HEK293 (cell line): ENCODE measurements around the gene AMPD3.

Experiments
- CTCF ChIA-PET: fragments of 350-600 bp; formaldehyde crosslinking; extraction: SDS; loops from one replicate; lab custom pipeline; 2021; ENCODE audit warnings: antibody characterized with exemption; lab: Yijun Ruan, JAX
- POLR2A ChIA-PET: fragments of 300-600 bp; formaldehyde crosslinking; extraction: SDS; loops from one replicate; lab custom pipeline; 2020; ENCODE audit warnings: antibody characterized with exemption, inconsistent platforms; lab: Yijun Ruan, JAX
- H3K27ac ChIP-seq: fragments of 200-500 bp; sonication (Bioruptor generic); 2 replicates; pipeline ENCODE4 v1.5.1; 2014; ENCODE audit warnings: low read depth, low read length, control low read depth, inconsistent platforms; ENCODE audit errors: extremely low read depth
- H3K36me3 ChIP-seq, 2 experiments: fragments of 200-500 bp in 1 of 2; sonication (Bioruptor generic) in 1 of 2; 1 replicate in 1 of 2; 2 replicates in 1 of 2; pipeline ENCODE4 v1.5.1; 2014 to 2017; ENCODE audit warnings: inconsistent platforms in 2 of 2, low read length in 2 of 2; ENCODE audit not compliant: control insufficient read depth in 2 of 2, insufficient read depth in 1 of 2
- H3K4me1 ChIP-seq: fragments of 200-500 bp; sonication (Bioruptor generic); 2 replicates; pipeline ENCODE4 v1.5.1; 2014; ENCODE audit warnings: mild to moderate bottlenecking, low read length, inconsistent platforms; ENCODE audit not compliant: control insufficient read depth, insufficient read depth
- H3K4me3 ChIP-seq: 2 replicates; pipeline ENCODE4 v1.5.1; 2011; ENCODE audit warnings: low read depth, mild to moderate bottlenecking, control low read depth, low read length, moderate library complexity
- H3K9me3 ChIP-seq: fragments of 200-500 bp; sonication (Bioruptor generic); 2 replicates; pipeline ENCODE4 v1.5.1; 2014; ENCODE audit warnings: low read depth, low read length, inconsistent platforms; ENCODE audit not compliant: control insufficient read depth, insufficient read depth
- EGR2 ChIP-seq: fragments of 450-650 bp; formaldehyde crosslinking; IDR thresholded peaks from 2 replicates; pipeline ENCODE4 v1.5.1; 2016; ENCODE audit warnings: low read depth, missing biosample characterization, missing genetic modification characterization
- GLIS2 ChIP-seq: fragments of 450-650 bp; formaldehyde crosslinking; IDR thresholded peaks from 2 replicates; pipeline ENCODE4 v1.5.1; 2016; ENCODE audit warnings: missing biosample characterization, missing genetic modification characterization
- TCF7L2 ChIP-seq: IDR thresholded peaks from 2 replicates; pipeline ENCODE4 v1.6.1; 2011; ENCODE audit warnings: low read depth, mild to moderate bottlenecking, inconsistent platforms, low read length, moderate library complexity, borderline replicate concordance
- YY1 ChIP-seq: fragments of 450-650 bp; formaldehyde crosslinking; IDR thresholded peaks from 2 replicates; pipeline ENCODE4 v1.5.1; 2018; ENCODE audit warnings: missing biosample characterization, missing genetic modification characterization
- ZBTB11 ChIP-seq: fragments of 450-650 bp; formaldehyde crosslinking; conservative IDR thresholded peaks from 2 replicates; pipeline ENCODE4 v1.5.1; 2016; ENCODE audit warnings: low read depth, missing biosample characterization, missing genetic modification characterization
- ZFP3 ChIP-seq: fragments of 450-650 bp; formaldehyde crosslinking; IDR thresholded peaks from 2 replicates; pipeline ENCODE4 v1.5.1; 2016; ENCODE audit warnings: low read depth, missing biosample characterization, missing genetic modification characterization
- ZIC2 ChIP-seq: fragments of 450-650 bp; formaldehyde crosslinking; IDR thresholded peaks from 2 replicates; pipeline ENCODE4 v1.5.1; 2016; ENCODE audit warnings: missing biosample characterization, missing genetic modification characterization
- ZNF140 ChIP-seq: fragments of 450-650 bp; formaldehyde crosslinking; IDR thresholded peaks from 2 replicates; pipeline ENCODE4 v1.5.1; 2016; ENCODE audit warnings: missing biosample characterization, missing genetic modification characterization
- ZNF148 ChIP-seq: fragments of 450-650 bp; formaldehyde crosslinking; IDR thresholded peaks from 2 replicates; pipeline ENCODE4 v1.5.0; 2017; ENCODE audit warnings: missing biosample characterization, missing genetic modification characterization, borderline replicate concordance
- ZNF155 ChIP-seq: fragments of 450-650 bp; formaldehyde crosslinking; IDR thresholded peaks from 2 replicates; pipeline ENCODE4 v1.5.1; 2016; ENCODE audit warnings: missing biosample characterization, missing genetic modification characterization
- ZNF214 ChIP-seq: fragments of 450-650 bp; formaldehyde crosslinking; IDR thresholded peaks from 2 replicates; pipeline ENCODE4 v1.5.1; 2017; ENCODE audit warnings: missing biosample characterization, mild to moderate bottlenecking, missing genetic modification characterization, borderline replicate concordance
- ZNF311 ChIP-seq: fragments of 450-650 bp; formaldehyde crosslinking; IDR thresholded peaks from 2 replicates; pipeline ENCODE4 v1.5.1; 2017; ENCODE audit warnings: missing biosample characterization, missing genetic modification characterization, borderline replicate concordance
- ZNF548 ChIP-seq: fragments of 450-650 bp; formaldehyde crosslinking; IDR thresholded peaks from 2 replicates; pipeline ENCODE4 v1.5.1; 2016; ENCODE audit warnings: missing biosample characterization, missing genetic modification characterization
- ZNF560 ChIP-seq: fragments of 450-650 bp; formaldehyde crosslinking; IDR thresholded peaks from 2 replicates; pipeline ENCODE4 v1.5.1; 2017; ENCODE audit warnings: missing biosample characterization, missing genetic modification characterization, borderline replicate concordance
- ZNF785 ChIP-seq: fragments of 450-650 bp; formaldehyde crosslinking; IDR thresholded peaks from 2 replicates; pipeline ENCODE4 v1.5.1; 2016; ENCODE audit warnings: missing biosample characterization, missing genetic modification characterization
- ZSCAN18 ChIP-seq: fragments of 450-650 bp; formaldehyde crosslinking; IDR thresholded peaks from 2 replicates; pipeline ENCODE4 v1.5.1; 2016; ENCODE audit warnings: missing biosample characterization, missing genetic modification characterization
- ZSCAN5A ChIP-seq: fragments of 450-650 bp; formaldehyde crosslinking; IDR thresholded peaks from 2 replicates; pipeline ENCODE4 v1.5.1; 2016; ENCODE audit warnings: missing biosample characterization, missing genetic modification characterization

Gene AMPD3

GRCh38 chr11:10496296-10496936, 41.4 kb downstream of the AMPD3 start (continued):
- TF ChIP-seq ZNF148: no peak
- TF ChIP-seq ZNF311 (tag by site-specific recombination): no peak
- no peak for TF ChIP-seq ZNF155 (tag by site-specific recombination)
- no peak for TF ChIP-seq GLIS2 (tag by site-specific recombination)

GRCh38 chr11:10497371-10498021, 42.4 kb downstream of the AMPD3 start:
- no peaks in the 10 kb centered on the region for H3K9me3 ChIP-seq
- CTCF ChIA-PET: no interaction called here
- TF ChIP-seq ZNF548 (tag by site-specific recombination): no peak
- TF ChIP-seq ZNF785 (tag by site-specific recombination): no peak
- no peak for TF ChIP-seq EGR2 (tag by site-specific recombination)
- TF ChIP-seq ZNF214: no peak
- TF ChIP-seq, all 188 proteins: peak for 0
- Histone ChIP-seq H3K36me3 (peaks cover 0 to 12% of the 10 kb centered on the region in 2 experiments; a peak in 1 of 3 replicates), H3K4me1 (no peaks in the 10 kb centered on the region), H3K4me3 (no peak overlapping the region), H3K27ac (no peak overlapping the region)
- POLR2A ChIA-PET: no interaction called here

- CTCF ChIA-PET: no interaction called here
- TF ChIP-seq YY1 (no peak), ZNF140 (tag by site-specific recombination) (no peak), ZSCAN5A (tag by site-specific recombination) (no peak), ZFP3 (tag by site-specific recombination) (no peak), ZBTB11 (tag by site-specific recombination) (no peak), ZIC2 (no peak), ZSCAN18 (tag by site-specific recombination) (no peak), ZNF560 (tag by site-specific recombination) (no peak), TCF7L2 (no peak)
These were observed 42.9 kb downstream of the AMPD3 start for GRCh38 chr11:10498022-10498400.

More at GRCh38 chr11:10498022-10498400, 42.9 kb downstream of the AMPD3 start:
- Histone ChIP-seq H3K4me3 (no peak overlapping the region), H3K9me3 (no peaks in the 10 kb centered on the region), H3K36me3 (peaks cover 0 to 12% of the 10 kb centered on the region in 2 experiments; a peak in 1 of 3 replicates), H3K4me1 (no peaks in the 10 kb centered on the region), H3K27ac (no peak overlapping the region)
- POLR2A ChIA-PET: no interaction called here
